Naive thymus-derived CD8-positive, alpha-beta T cell (primary cell): ENCODE results near the gene INTS7. TPM values are rescaled to one million over a fixed set of nuclear protein-coding genes. Genes with fewer than 3 reads are reported as not detected.

Experiments
- ATAC-seq, 2 donors: fragments of 150-1000 bp; cut with Tn5 transposase in 1 of 2; sonication (Bioruptor Pico), chemical (Tn5 transposase) in 1 of 2; 1 replicate in 1 of 2; 2 replicates in 1 of 2; pipeline ENCODE4 v1.10.0; 2021; ENCODE audit warnings: mild to moderate bottlenecking in 2 of 2, moderate library complexity in 2 of 2
- POLR2A ChIA-PET: fragments of 350-600 bp; sonication (Branson Sonifier 250); formaldehyde crosslinking; loops from one replicate; lab custom pipeline; 2021; ENCODE audit warnings: antibody characterized with exemption; lab: Charles Lee
- DNase-seq, 10 donors: peaks; one replicate each; pipeline versions ENCODE4 v3.0.0 to v3.0.0-alpha.2; 2020 to 2022
- H3K27ac Mint-ChIP-seq, 10 donors: one replicate each; pipeline ENCODE4 v1.8.0; 2020 to 2022; ENCODE audit warnings: mild to moderate bottlenecking in 10 of 10, mixed read lengths in 10 of 10, moderate library complexity in 4 of 10, inconsistent platforms in 1 of 10
- H3K27me3 Mint-ChIP-seq, 5 donors: one replicate each; pipeline ENCODE4 v1.8.0; 2021 to 2022; ENCODE audit warnings: mixed read lengths in 5 of 5
- H3K36me3 Mint-ChIP-seq, 3 donors: one replicate each; pipeline ENCODE4 v1.8.0; 2020 to 2022; ENCODE audit warnings: mixed read lengths in 3 of 3, mild to moderate bottlenecking in 2 of 3, inconsistent platforms in 1 of 3
- H3K4me1 Mint-ChIP-seq, 4 donors: one replicate each; pipeline ENCODE4 v1.8.0; 2021 to 2022; ENCODE audit warnings: mixed read lengths in 4 of 4
- H3K4me3 Mint-ChIP-seq, 10 donors: one replicate each; pipeline ENCODE4 v1.8.0; 2020 to 2022; ENCODE audit warnings: mild to moderate bottlenecking in 10 of 10, mixed read lengths in 10 of 10, moderate library complexity in 6 of 10, inconsistent platforms in 1 of 10
- H3K9me3 Mint-ChIP-seq, 9 donors: one replicate each; pipeline ENCODE4 v1.8.0; 2020 to 2022; ENCODE audit warnings: mixed read lengths in 9 of 9, mild to moderate bottlenecking in 3 of 9, inconsistent platforms in 1 of 9, moderate library complexity in 1 of 9
- polyA plus RNA-seq, 3 donors: library from polyadenylated mRNA; unstranded; fragments of 300-500 nt; fragmentation: Illumina TruSeq; gene quantifications; one replicate each; pipeline ENCODE4 v1.2.3, GENCODE V29; 2021
- total RNA-seq, 8 experiments: library from RNA in 2 of 8; stranded (reverse) in 2 of 8; gene quantifications; one replicate each; pipeline ENCODE4 v1.2.3 and lab custom pipeline; 2021 to 2026

Gene INTS7
- total RNA-seq (1 to 10 TPM; 8.1 TPM), polyA plus RNA-seq (1 to 10 TPM; 6.2 to 7.6 (median 7.3) TPM), total RNA-seq (lab: John Stamatoyannopoulos, UW) (10.2 to 33.6 (median 14.8) reads per million in 6 experiments)

GRCh38 chr1:212035123-212035834 lies at the start of gene INTS7, which contains the start of gene DTL:
Gene INTS7, minus strand, starts transcription at chr1:212035557. Its CDS starts 120 bp downstream, at chr1:212035437.
Gene DTL, plus strand, starts transcription at chr1:212035748. Its CDS starts 143 bp downstream, at chr1:212035891.
- H3K4me3 Mint-ChIP-seq, result peak within 1 kb of the TSS; percentile 92 to 100 (median 99)
- H3K4me1 Mint-ChIP-seq, result peaks cover 16 to 63% (median 41%) of the 10 kb centered on the region in 4 donors
- POLR2A ChIA-PET, result interaction anchor here (0.9 to 3.8 kb wide), 4 partner anchors 251 to 618 kb away, joined by 3 to 29 read pairs (median 5); partner anchors contain the start of gene PPP2R5A
- H3K27me3 Mint-ChIP-seq, result peaks cover 0 to 14% (median 8%) of the 10 kb centered on the region in 5 donors
- peak within 1 kb of the TSS; percentile 94 to 99 (median 98) for H3K27ac Mint-ChIP-seq
- no peaks in the 10 kb centered on the region for H3K9me3 Mint-ChIP-seq
- DNase-seq, result peak; percentile 92 to 99 (median 97)
- ATAC-seq, result peak; percentile 89 to 90
- peaks cover 0 to 3% (median 2%) of the 10 kb centered on the region in 3 donors for H3K36me3 Mint-ChIP-seq

- H3K27me3 Mint-ChIP-seq, result no peaks in the 10 kb centered on the region
- no peak overlapping the region for H3K27ac Mint-ChIP-seq
- H3K4me1 Mint-ChIP-seq, result no peaks in the 10 kb centered on the region
- DNase-seq, result no peak
- no peak overlapping the region for H3K4me3 Mint-ChIP-seq
- POLR2A ChIA-PET, result no interaction called here
- no peaks in the 10 kb centered on the region for H3K36me3 Mint-ChIP-seq
- ATAC-seq, result no peak
- no peaks in the 10 kb centered on the region for H3K9me3 Mint-ChIP-seq
These were observed 47.5 kb upstream of the INTS7 start for GRCh38 chr1:212082765-212083406.

- no peaks in the 10 kb centered on the region for H3K4me1 Mint-ChIP-seq
- no peaks in the 10 kb centered on the region for H3K27me3 Mint-ChIP-seq
- H3K36me3 Mint-ChIP-seq, result no peaks in the 10 kb centered on the region
- DNase-seq (no peak), ATAC-seq (no peak)
- H3K27ac Mint-ChIP-seq, result no peak overlapping the region
- H3K9me3 Mint-ChIP-seq, result no peaks in the 10 kb centered on the region
- H3K4me3 Mint-ChIP-seq, result no peak overlapping the region
- POLR2A ChIA-PET, result no interaction called here
These were observed 43.5 kb upstream of the INTS7 start for GRCh38 chr1:212078826-212079225.

GRCh38 chr1:212077028-212077427 lies 41.7 kb upstream of the INTS7 start:
- ATAC-seq (no peak), DNase-seq (no peak)
- Mint-ChIP-seq H3K27me3 (no peaks in the 10 kb centered on the region), H3K36me3 (no peaks in the 10 kb centered on the region), H3K4me3 (no peak overlapping the region), H3K27ac (no peak overlapping the region), H3K4me1 (no peaks in the 10 kb centered on the region), H3K9me3 (no peaks in the 10 kb centered on the region)
- POLR2A ChIA-PET, result no interaction called here

- H3K9me3 Mint-ChIP-seq, result no peaks in the 10 kb centered on the region
- H3K27me3 Mint-ChIP-seq, result no peaks in the 10 kb centered on the region
- no peak overlapping the region for H3K4me3 Mint-ChIP-seq
- no peak overlapping the region for H3K27ac Mint-ChIP-seq
- POLR2A ChIA-PET, result no interaction called here
- H3K36me3 Mint-ChIP-seq, result no peaks in the 10 kb centered on the region
- no peak for DNase-seq
- H3K4me1 Mint-ChIP-seq, result no peaks in the 10 kb centered on the region
- ATAC-seq, result no peak
These were observed 39.5 kb upstream of the INTS7 start for GRCh38 chr1:212074856-212075255.

GRCh38 chr1:212074313-212074712 lies 39.0 kb upstream of the INTS7 start:
- ATAC-seq, result no peak
- no peak overlapping the region for H3K27ac Mint-ChIP-seq
- POLR2A ChIA-PET, result no interaction called here
- no peak for DNase-seq
- H3K4me1 Mint-ChIP-seq, result no peaks in the 10 kb centered on the region
- H3K36me3 Mint-ChIP-seq, result no peaks in the 10 kb centered on the region
- H3K9me3 Mint-ChIP-seq, result no peaks in the 10 kb centered on the region
- no peak overlapping the region for H3K4me3 Mint-ChIP-seq
- no peaks in the 10 kb centered on the region for H3K27me3 Mint-ChIP-seq

- Mint-ChIP-seq H3K9me3 (no peaks in the 10 kb centered on the region), H3K36me3 (no peaks in the 10 kb centered on the region), H3K27me3 (no peaks in the 10 kb centered on the region), H3K4me1 (no peaks in the 10 kb centered on the region), H3K27ac (no peak overlapping the region), H3K4me3 (no peak overlapping the region)
- POLR2A ChIA-PET, result no interaction called here
- no peak for ATAC-seq
- DNase-seq, result peak in 1 of 10 donors; percentile 2
These were observed 38.1 kb upstream of the INTS7 start for GRCh38 chr1:212073490-212073889.

GRCh38 chr1:212072047-212072446 lies 36.7 kb upstream of the INTS7 start:
- ATAC-seq (no peak), DNase-seq (no peak)
- Mint-ChIP-seq H3K27ac (no peak overlapping the region), H3K36me3 (no peaks in the 10 kb centered on the region), H3K4me1 (no peaks in the 10 kb centered on the region), H3K9me3 (no peaks in the 10 kb centered on the region), H3K4me3 (no peak overlapping the region), H3K27me3 (no peaks in the 10 kb centered on the region)
- POLR2A ChIA-PET, result interaction anchor here (2.8 kb wide), 1 partner anchor 214 kb away, joined by 12 read pairs; no protein-coding TSS in a partner anchor

- Mint-ChIP-seq H3K4me3 (no peak overlapping the region), H3K4me1 (no peaks in the 10 kb centered on the region), H3K9me3 (no peaks in the 10 kb centered on the region), H3K36me3 (no peaks in the 10 kb centered on the region), H3K27me3 (no peaks in the 10 kb centered on the region), H3K27ac (no peak overlapping the region)
- POLR2A ChIA-PET, result interaction anchor here (2.8 kb wide), 1 partner anchor 215 kb away, joined by 12 read pairs; no protein-coding TSS in a partner anchor
- peak in 3 of 10 donors; percentile 52 to 60 (median 56) for DNase-seq
- ATAC-seq, result peak; percentile 58 to 68
These were observed 35.5 kb upstream of the INTS7 start for GRCh38 chr1:212070720-212071302.

GRCh38 chr1:212067787-212068186 lies 32.4 kb upstream of the INTS7 start:
- DNase-seq, result no peak
- Mint-ChIP-seq H3K9me3 (no peaks in the 10 kb centered on the region), H3K27ac (no peak overlapping the region), H3K4me1 (no peaks in the 10 kb centered on the region), H3K4me3 (no peak overlapping the region), H3K27me3 (no peaks in the 10 kb centered on the region), H3K36me3 (no peaks in the 10 kb centered on the region)
- no peak for ATAC-seq
- POLR2A ChIA-PET, result no interaction called here

- no peaks in the 10 kb centered on the region for H3K4me1 Mint-ChIP-seq
- peaks cover 0 to 1% (median 0%) of the 10 kb centered on the region in 3 donors for H3K36me3 Mint-ChIP-seq
- H3K27me3 Mint-ChIP-seq, result no peaks in the 10 kb centered on the region
- DNase-seq (peak in 3 of 10 donors; percentile 30 to 43 (median 42)), ATAC-seq (peak in 1 of 2 donors; percentile 52)
- no peak overlapping the region for H3K4me3 Mint-ChIP-seq
- no peak overlapping the region for H3K27ac Mint-ChIP-seq
- peaks cover 0 to 5% (median under 1%) of the 10 kb centered on the region in 9 donors for H3K9me3 Mint-ChIP-seq
- POLR2A ChIA-PET, result no interaction called here
These were observed 27.6 kb upstream of the INTS7 start for GRCh38 chr1:212062832-212063438.

GRCh38 chr1:212060632-212061472 lies 25.5 kb upstream of the INTS7 start:
- peaks cover 4 to 19% (median 15%) of the 10 kb centered on the region in 3 donors for H3K36me3 Mint-ChIP-seq

More at GRCh38 chr1:212060632-212061472, 25.5 kb upstream of the INTS7 start:
- Mint-ChIP-seq H3K4me3 (no peak overlapping the region), H3K27me3 (peaks cover 0 to 9% (median 0%) of the 10 kb centered on the region in 5 donors), H3K9me3 (peaks cover 11 to 26% (median 20%) of the 10 kb centered on the region in 9 donors), H3K4me1 (no peaks in the 10 kb centered on the region), H3K27ac (no peak overlapping the region)
- ATAC-seq (no peak), DNase-seq (no peak)
- POLR2A ChIA-PET, result interaction anchor here (0.7 kb wide), 1 partner anchor 227 kb away, joined by 5 read pairs; no protein-coding TSS in a partner anchor
